GM18520 (cell line): Measurements from ENCODE around the gene RARA.

Experiments used
- ATAC-seq: cut with Tn5 transposase; IDR thresholded peaks from one replicate; pipeline ENCODE4 v1.9.1; 2021; ENCODE audit not compliant: unreplicated experiment

Gene RARA

DNA sequence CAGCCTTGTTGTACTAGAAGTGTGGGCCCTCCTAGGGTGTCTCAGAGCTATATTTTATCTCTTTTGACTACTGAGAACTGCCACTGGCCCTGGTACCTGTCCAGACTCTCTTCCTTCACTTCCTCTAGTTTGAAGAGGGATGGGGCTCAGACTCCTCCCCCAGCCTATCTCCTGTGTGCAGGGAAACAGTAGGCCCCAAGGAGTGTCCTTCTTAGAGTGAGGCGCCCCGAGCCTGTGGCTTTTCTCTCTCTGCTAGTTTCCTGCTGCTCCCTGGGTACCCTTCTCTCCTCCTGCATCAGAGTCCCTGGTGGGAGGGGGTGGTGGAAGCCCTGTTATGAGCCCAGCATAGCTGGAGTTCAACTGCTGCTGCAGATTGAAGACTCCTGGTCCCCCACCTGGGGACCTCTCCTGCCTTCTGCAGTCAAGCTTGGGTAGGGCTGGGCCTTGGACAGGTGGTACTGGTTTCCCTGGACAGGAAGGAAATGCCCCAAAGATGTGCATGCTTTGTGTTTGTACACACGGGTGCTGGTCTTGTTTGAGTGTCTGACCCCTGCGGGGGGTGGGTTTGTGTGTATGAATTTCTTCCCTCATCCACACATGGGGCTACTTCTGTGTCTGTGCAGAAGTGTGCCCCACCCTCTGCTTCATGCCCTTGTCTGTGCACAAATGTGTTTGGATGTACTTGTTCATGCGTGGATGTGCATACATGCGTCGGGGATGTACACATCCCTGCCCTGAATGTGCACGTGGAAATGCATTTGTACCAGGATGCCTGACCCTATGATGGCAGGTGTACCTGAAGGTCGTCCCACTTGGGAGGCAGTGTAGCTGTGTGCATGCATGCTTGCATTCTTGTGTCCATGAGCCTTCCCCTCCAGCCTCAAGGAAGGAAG, 6.9 kb downstream of the RARA start:
- no peak for ATAC-seq

DNA sequence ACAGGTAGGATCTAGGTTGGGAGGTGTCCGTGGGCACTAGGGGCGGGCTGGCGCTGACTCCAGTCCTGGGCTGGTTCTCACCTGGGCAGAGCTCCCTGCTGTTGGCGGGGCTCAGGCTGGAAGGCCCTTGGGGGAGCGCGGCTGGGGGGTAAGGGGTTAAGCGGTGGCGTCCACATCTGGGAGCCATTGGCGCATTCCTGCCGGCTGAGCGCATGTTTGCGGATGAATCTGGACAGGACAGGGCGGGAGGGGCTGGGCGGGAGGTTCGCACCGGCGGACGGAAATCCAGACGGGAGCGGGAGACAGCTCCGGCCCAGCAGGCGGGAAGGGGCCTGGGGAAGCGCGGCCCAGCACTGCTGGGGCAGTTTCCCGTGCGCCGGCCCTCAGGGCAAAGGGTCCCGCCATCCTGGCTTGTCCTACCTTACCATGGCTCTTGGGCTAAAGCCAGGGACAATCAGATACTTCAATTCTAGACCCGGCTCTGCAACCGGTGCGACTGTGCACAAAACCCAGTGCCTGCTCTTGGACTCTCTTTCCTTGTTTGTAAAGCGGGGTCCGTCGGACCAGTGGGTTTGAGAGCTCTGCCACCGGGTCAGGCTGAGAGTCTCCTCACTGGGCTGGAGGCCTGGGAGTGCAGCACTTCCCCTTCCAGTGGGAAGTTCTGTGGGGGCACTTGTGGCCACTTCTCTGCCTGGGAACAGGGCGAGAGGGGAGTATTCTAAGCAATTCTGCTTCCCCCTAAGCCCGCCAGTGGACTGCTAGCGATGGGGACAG, 7.8 kb downstream of the RARA start:
- no peak for ATAC-seq

DNA sequence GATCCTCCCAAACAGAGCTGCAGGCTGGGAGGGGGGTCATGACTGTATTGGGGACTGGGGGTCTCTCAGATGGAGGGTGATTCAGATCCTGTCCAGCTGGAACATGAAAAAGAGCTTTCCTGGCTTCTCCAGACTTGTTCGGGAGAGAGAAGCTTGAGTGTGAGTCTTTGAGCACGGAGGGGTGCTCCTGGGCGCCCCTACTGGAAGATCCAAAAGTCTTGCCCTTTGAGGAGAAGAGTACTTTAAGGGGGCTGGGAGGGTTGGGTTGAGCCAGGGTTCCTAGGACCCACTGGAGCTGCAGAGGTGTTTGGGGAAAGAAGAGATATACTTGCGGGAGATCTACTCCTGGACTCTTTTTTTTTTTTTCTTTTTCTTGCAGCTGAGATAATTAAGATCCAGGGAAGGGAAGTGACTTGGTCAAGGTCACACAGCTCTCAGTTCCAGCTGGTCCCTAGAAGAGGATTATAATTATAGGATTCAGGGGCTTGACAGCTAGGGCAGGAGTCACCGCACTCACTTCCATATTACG, 8.4 kb downstream of the RARA start:
- ATAC-seq, result no peak

DNA sequence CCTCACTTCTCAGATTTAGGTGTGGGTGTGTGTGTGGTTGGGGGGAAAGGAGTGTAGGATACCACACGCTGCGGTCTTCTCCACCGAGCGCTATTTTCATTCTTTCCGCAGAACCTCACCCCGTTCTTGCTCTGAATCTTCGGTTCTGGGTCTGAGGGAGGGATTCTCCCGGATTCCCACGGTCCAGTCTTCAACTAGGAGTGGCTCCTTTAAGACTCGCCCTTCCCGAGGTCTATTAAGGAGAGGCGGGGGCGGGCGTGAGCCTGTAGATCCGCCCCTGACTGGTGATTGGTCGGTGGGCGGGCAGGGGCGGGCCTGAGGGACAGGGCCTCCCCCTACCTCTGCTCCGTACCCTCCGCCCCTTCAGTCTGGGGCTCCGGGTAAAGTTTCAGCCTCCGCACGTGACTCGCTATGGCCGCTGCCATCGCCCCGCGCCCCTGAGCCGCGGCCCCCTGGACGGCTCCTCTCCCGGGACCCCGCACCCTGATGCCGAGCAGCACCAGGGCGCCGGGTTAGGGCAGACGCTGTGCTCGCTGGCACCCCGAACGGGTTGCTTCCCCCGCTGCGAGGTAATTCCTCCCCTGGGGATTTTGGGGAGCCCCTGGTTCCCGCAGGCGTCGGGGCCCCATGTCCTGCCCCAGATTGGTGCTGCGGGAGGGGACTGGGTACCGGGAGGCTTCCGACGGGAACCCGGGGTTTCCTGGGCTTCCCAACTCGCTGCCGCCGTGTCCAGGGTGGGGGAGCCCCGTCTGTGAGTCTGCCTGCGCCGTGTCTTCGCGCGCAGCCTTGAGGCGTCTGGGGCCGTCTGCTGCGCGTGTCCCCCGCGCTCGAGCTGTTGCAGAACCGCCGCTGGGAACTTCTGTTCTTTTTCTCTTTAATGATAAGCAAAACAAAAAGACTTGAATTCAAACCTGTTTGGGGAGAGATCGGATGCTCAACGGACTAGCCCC, 9.2 kb downstream of the RARA start:
- ATAC-seq, result peak; percentile 49

DNA sequence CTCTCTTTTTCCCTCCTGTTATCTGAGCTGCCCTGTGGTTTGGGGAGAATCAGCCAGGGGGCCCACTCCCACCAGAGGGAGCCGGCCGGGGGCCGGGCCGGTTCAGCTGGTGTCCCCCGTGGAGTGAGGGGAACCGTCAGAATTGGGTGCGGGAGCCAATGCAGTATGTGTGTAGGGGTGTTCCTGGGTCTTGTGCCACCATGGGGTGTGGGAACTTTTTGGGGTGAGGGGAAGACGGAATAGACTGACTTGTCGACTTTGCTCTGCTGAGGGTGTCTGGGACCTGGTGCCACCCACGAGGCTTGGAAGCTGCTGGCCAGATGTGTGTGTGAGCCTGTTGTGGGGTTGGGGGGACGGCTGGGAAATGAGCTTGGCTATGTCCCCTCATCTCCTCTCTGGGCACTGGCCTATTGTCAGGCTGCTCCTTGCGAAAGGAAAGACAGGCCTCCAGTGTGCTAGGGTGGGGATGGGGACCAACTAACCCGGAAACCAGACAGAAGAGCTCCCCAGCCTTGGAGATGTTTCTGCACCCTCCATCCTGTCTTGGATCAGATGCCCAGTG, 9.9 kb downstream of the RARA start:
- no peak for ATAC-seq

DNA sequence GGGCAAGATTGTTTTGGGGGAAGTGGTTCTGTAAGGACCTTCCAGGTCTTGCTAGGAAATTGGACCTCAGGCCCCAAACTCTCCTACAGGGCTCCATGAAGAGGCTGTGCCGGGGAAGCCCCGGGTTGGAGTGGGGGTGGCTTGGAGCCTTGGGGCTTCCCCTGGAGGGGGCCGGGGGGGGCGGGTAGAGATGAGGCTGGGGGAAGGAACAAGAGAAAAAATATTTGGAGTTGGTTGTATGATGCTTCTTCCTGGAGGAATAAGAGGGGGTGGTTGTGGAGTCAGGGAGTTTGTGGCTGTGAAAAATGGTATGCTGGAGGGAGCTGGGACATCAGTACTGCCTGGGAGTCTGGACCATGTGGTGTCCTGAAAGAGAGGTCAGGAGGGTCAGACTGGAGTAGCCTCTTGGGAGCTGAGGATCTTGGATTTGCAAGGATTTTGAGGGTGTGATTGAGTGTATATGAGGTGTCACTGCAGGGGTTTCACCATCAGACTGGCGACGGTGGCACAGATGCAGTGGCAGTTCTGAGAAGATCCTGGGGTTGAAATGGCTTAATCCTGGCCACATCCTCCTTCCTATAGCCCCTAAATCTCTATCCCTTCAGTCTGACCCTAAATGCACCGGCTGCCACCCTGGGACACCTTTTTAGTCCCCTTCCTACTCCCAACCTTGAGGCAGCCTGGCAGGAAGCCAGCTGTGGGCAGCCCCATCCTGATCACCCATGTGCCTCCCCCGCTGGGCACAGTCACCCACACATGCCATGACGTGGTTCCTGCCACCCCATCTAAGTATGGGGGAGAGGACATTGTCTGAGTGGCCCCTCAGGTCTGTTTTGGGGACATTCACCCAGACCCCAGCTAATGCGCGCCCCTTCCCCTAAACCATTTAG, 10.9 kb downstream of the RARA start:
- no peak for ATAC-seq

DNA sequence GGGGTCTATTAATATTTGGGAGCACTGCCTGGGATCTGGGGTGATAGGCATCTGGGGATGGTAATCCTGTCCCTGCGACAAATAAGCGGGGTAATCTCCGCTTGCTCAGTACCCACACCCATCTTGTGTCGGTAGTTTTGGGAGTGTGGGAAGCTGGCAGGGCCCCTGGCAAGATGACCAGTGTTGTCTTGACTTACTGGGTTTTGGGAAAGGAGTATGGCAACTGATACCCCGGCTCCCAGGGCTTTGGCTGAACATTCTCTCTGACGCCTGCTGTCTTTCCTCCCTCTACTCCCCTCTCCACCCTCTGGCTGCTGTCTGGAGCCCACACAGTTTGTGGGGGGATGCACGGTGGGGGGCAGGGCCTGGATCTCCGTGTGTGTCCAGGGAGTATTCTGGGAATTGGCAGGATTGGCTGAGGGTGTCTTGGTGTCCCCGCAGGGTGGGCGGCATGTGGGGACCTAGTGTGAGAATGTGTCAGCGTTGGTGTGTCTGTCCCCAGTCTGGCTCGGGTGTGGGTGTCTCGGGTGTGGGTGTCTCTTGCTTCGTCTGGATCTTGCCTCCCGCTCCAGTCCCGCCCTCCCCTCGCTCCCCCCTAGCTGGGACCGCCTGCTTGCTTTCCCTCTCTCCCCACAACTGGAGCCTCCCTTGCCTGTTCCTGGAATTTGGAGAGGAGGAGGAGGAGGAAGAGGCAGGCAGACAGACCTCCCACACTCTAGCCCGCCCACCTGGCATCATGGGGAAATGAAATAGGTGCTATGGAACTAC, 12.0 kb downstream of the RARA start:
- no peak for ATAC-seq

DNA sequence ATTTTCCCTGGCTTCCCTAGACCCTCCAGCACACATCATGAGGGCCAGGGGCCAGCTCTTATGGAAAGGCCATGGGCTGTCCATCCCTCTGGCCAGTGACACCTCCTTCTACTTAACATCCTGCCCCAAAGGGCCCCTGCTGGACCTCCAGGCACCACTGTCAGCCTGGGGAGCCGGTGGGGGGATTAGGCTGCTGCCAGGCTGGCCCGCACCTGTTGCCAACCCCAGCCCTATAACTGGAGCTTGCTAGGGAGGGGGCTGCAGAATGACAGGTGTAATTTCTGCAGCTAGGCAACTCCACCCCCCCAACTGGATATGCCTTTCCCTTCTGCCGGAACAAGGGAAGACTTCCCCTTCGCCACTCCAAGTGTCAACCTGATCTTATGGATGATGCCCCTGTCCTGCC, 12.5 kb downstream of the RARA start:
- no peak for ATAC-seq

DNA sequence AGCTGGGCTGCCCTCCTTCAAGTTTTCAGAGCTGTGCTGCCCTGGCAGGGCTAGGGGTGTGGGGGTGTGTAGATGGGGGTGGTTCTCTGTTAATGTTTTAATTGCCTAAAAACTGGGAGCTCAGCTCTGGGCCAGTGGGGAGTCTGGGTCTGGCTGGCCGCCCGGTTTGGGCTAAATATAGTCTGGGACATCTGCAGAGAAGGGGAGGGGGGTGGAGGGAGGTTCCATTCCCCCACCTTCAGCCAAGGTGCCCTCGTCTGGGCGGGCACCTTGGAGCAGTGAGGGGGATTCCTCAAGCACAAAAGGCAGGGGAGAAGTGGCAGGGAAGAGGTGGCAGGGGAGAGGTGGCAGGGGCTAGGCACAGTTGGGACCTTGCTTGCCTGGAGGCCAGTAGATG, 13.0 kb downstream of the RARA start:
- ATAC-seq, result no peak

DNA sequence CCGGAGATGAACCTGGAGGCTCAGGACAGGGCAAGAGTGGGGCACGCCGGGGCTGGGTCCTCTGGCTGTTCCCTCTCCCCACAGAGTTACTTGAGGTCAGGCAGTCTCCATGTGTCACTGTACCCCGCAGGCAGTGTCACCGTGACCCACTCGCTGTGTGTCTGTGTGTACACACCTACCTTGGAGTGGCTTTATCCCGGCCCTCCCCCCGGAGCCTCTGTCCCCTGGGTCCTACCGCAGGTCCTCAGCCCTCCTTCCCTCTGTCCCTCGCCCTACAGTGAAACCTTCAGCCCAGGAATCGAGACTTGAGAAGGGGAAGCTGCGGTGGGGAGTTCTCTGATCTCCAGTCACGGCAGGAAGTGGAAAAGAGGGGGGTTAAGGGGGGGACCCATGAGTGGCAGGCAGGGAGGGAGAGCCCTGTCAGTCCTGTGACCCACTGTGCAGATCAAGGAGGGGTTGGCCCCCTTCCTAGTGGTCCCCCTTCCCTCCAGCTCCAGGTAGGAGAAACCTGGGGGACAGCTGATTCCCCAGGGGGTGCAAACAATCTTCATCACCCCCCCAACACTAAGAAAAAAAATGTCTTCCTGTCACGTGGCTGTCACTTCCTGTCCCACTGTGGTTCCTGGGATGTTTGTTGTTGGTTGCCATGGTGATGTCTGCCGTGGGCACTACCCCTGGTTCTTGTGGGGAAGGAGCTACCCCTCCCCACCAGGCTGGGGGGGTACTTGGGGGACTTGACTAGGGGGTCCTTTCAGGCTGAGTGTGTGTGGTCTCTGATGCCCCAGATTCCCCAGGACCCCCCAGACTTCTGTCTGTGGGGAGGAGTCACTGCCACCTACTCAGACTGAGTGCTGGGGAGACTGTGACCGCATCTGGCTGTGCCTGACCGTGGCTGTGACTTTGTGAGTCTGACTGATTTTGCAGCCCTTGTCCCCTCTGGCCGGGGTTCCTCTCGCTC, 13.7 kb downstream of the RARA start:
- ATAC-seq, result no peak

DNA sequence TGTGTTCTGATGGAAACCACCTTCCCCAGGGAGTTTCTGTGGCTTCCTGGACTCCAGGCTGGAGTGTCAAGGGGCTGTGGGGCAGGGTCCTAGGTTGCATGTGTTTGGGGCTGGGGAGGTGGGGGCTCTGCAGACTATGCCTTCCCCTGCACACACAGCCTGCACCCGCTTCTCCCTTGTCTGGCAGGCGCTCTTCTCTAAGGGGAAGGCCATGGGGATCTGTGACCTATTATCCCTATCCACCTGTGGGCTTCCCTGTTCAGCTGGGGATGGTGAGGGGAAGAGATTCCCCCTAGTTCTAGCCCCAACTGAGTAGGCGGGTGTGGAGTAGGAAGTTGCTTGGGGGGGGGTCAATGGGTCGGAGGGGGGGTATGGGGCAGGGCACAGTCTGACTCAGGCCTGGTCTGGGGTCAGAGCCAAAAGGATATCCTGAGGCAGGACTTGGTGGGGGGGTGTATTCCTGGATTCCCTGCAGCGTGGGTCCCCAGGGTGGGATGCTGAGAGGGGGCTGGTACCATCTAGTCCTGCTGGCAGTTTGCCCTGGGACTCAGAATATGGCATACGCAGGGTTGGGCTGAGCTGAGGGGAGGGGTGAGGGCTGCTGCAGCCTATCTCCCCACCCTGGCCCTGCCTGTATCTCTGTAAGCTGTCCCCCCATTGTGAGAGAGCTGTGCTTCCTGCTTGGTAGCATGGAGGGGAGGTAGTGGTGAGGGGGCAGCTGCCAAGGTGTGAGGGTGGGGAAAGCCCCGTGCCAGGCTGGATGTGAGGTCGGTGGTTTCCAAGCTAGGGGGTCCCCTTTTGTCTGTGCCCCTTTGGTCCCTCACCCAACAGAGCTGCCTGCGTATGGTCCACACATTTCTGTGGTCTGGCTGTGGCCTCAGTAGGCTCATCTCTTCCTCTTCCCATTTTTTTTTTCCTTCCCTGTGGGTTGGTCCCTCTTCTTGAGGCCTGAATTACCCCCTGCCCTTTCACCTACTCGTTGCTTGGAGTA, 14.7 kb downstream of the RARA start:
- ATAC-seq, result peak; percentile 19

DNA sequence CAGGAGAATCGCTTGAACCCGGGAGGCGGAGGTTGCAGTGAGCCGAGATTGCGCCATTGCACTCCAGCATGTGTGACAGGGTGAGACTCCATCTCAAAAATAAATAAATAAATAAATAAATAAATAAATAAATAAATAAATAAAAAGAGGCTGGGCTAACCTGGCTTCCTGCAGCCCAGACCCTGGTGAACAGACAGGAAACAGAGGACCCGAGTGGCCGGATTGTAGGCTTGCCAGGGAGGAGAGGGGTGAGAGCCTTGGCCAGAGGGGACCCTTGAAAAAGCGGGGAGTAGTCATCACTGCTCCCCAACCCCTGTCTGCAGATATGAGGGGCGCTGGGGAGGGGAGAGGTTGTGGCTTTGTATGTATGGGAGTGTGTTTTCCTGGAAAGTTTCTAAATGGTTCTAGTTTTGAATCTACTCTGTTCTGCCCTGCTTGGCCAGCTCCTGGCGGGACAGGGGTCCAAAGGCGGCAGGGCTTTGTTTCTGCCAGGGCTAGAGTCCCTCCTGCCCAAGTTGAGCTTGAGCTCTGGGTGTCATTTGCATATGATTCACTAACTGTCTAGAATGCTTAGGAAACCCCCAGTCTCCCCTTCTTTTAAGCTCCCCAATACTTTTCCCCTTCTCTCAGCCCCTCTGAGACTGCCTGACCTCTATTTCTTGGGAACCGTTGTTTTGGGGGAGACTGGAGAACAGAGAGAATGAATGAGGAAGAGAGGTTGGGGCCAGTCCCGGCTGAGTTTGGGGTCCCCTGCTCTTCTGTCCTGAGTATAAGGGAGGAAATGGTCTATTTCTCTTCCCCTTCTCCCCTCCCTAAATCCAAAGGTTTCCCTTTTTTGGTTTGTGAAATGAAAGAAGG, 16.4 kb downstream of the RARA start:
- ATAC-seq, result no peak

DNA sequence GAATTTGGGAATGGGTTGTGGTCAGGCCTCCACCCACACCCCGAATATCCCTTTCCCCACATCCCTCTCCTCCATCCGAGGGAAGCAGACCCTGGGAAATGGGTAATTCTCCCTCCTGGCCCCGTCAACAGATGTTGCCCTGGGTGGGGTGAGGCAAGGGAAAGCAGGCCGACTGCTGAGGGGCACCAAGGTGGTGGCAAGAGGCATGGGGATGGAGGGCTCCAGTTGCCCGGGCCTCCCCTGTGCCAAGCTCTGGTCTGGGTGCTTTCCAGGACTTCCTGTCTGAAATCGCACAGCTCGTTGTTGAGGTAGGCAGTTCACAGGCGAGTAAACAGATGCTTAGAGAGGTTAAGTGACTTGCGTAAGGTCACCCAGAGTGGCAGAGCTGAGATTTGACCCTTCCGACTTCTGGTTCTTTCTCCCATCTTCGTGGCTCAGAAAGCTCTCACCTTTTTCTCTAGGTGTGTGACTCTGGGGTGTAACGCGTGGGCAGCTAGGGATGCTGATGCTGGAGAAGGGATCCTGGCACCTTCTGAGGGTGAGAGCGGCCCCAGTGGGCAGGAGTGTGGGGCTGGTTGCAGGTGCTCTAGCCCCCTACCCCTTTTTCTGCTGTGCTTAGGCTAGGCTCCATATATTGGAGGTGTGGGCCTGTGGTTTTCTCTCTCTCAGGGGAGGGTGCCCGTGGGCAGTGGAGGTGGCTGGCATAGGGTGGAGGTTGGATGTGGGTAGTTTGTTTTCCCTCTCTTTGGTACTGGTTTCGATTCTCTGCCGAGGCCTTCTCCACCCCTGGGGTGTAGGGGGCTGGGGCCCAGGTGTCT, 17.2 kb downstream of the RARA start:
- ATAC-seq, result no peak

DNA sequence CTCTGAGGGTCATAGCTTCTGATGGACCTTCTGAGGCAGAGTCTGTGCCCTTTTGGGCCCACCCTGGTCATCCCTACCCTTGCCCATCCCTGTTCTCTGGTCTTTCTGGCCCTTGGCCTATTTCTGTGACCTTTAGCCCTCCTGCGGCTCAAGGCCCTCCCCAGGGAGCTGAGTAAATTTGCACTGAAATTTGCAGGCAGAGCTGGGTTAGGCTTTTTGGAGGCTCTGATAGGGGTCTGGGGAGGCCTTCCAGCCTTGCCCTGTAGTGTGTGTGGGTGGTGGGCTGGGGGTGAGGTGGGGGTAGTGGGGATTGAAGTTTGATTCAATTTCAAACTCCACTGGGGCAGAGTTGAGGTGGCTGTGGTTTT, 17.8 kb downstream of the RARA start:
- ATAC-seq, result no peak

DNA sequence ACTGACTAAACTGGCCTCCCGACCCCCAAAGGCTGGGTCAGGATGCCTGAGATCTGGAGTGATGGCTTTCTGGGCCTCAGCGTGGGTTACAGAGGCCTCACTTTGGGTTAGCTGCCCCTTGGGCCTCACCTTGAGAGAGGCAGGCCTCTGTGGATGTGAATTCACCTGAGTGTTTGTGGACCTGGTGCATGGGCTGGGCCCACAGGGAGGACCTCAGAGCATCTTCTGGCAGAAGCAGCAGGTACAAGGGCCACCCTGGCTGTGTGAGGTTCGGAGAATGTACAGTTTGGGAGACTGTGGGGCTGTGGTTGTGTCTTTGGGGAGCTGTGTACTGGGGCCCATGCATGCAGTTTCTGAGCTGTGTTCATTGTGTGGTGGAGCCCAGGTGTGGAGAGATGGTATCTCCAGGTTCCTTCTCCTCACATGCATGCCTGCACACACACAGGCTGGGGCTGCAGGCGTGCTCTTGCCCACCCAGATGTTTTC, 18.3 kb downstream of the RARA start:
- ATAC-seq, result no peak
